ENCODE measurements around the gene NANOS1. TPM values are rescaled to one million over a fixed set of nuclear protein-coding genes. Genes with fewer than 3 reads are reported as not detected.

Gene NANOS1
- polyA plus RNA-seq, 3 donors: 0.04 TPM; not detected in 2

- no peak for TF ChIP-seq CTCF (IDR thresholded peaks at IDR 0.05)
- Histone ChIP-seq H4K20me1 (ENCODE audit: insufficient read depth, low read length) (peaks cover 100% of the 10 kb centered on the region), H3K4me1 (ENCODE audit: control insufficient read depth in 1 of 2, insufficient read depth in 2 of 2, low read length in 2 of 2) (no peaks in the 10 kb centered on the region), H3K27me3 (ENCODE audit: control insufficient read depth in 2 of 2, insufficient read depth in 2 of 2, low read length in 2 of 2) (no peaks in the 10 kb centered on the region), H3K4me2 (replicated peaks; ENCODE audit: extremely low read depth, low read length, poor library complexity, severe bottlenecking) (no peak overlapping the region), H3K9me3 (replicated peaks in 1 of 2; ENCODE audit: control insufficient read depth in 1 of 2, insufficient read depth in 1 of 2, low read length in 2 of 2) (no peaks in the 10 kb centered on the region), H3K4me3 (replicated peaks in 1 of 3; ENCODE audit: low read depth in 2 of 3, low read length in 3 of 3) (no peak overlapping the region), H3K79me2 (ENCODE audit: insufficient read depth, low read length) (peaks cover 86% of the 10 kb centered on the region), H3K36me3 (replicated peaks in 1 of 2; ENCODE audit: control insufficient read depth in 1 of 2, insufficient read depth in 2 of 2, low read length in 2 of 2) (peaks cover 93 to 100% of the 10 kb centered on the region in 2 donors), H3K27ac (ENCODE audit: low read depth in 1 of 2, low read length in 2 of 2) (no peak overlapping the region), H2AFZ (ENCODE audit: insufficient read depth, low read depth, low read length, poor library complexity, severe bottlenecking) (no peak overlapping the region), H3K9ac (ENCODE audit: insufficient read depth, low read length, poor library complexity, severe bottlenecking) (no peak overlapping the region)
- 100% methylated on average over 2 of the region's 4 CpGs for WGBS (ENCODE audit: insufficient coverage)
- intact Hi-C loops (cut with micrococcal nuclease): no loop called here
- Mint-ChIP-seq H3K36me3 (peaks cover 92 to 99% of the 10 kb centered on the region in 2 donors), H3K4me3 (no peak overlapping the region), H3K4me1 (no peaks in the 10 kb centered on the region), H3K27ac (no peak overlapping the region), H3K9me3 (no peaks in the 10 kb centered on the region), H3K27me3 (ENCODE audit: low read depth in 3 of 3) (peaks cover 0 to 5% (median 0%) of the 10 kb centered on the region in 3 donors)
- DNase-seq: no peak
These were observed 11.8 kb downstream of the NANOS1 start for GRCh38 chr10:119041326-119041725.

DNA sequence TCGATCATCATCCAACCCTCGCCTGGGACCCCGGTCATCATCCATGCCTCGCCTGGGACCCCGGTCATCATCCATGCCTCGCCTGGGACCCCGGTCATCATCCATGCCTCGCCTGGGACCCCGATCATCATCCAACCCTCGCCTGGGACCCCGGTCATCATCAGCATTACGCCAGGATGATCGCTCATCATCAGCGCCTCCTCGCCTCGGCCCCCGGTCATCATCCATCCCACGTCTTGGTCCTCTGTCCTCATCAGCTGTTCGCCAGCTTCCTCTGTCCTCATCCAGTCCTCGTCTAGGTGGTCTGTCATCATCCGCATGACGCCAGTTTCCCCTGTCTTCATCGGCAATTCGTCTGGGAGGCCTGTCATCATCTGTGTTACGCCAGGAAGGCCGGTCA, 12.7 kb downstream of the NANOS1 start:
- Histone ChIP-seq H3K4me3 (replicated peaks in 1 of 3; ENCODE audit: low read depth in 2 of 3, low read length in 3 of 3) (no peak overlapping the region), H3K27ac (ENCODE audit: low read depth in 1 of 2, low read length in 2 of 2) (no peak overlapping the region), H3K9me3 (replicated peaks in 1 of 2; ENCODE audit: control insufficient read depth in 1 of 2, insufficient read depth in 1 of 2, low read length in 2 of 2) (no peaks in the 10 kb centered on the region), H3K4me2 (replicated peaks; ENCODE audit: extremely low read depth, low read length, poor library complexity, severe bottlenecking) (no peak overlapping the region), H3K27me3 (ENCODE audit: control insufficient read depth in 2 of 2, insufficient read depth in 2 of 2, low read length in 2 of 2) (no peaks in the 10 kb centered on the region), H2AFZ (ENCODE audit: insufficient read depth, low read depth, low read length, poor library complexity, severe bottlenecking) (no peak overlapping the region), H3K9ac (ENCODE audit: insufficient read depth, low read length, poor library complexity, severe bottlenecking) (no peak overlapping the region), H3K79me2 (ENCODE audit: insufficient read depth, low read length) (peaks cover 91% of the 10 kb centered on the region), H3K4me1 (ENCODE audit: control insufficient read depth in 1 of 2, insufficient read depth in 2 of 2, low read length in 2 of 2) (no peaks in the 10 kb centered on the region), H3K36me3 (replicated peaks in 1 of 2; ENCODE audit: control insufficient read depth in 1 of 2, insufficient read depth in 2 of 2, low read length in 2 of 2) (peaks cover 91 to 100% of the 10 kb centered on the region in 2 donors), H4K20me1 (ENCODE audit: insufficient read depth, low read length) (peaks cover 100% of the 10 kb centered on the region)
- Mint-ChIP-seq H3K4me1 (no peaks in the 10 kb centered on the region), H3K27me3 (ENCODE audit: low read depth in 3 of 3) (peaks cover 0 to 5% (median 0%) of the 10 kb centered on the region in 3 donors), H3K27ac (peak overlapping the region in 2 of 7 donors; percentile 23 to 28), H3K4me3 (no peak overlapping the region), H3K9me3 (no peaks in the 10 kb centered on the region), H3K36me3 (peaks cover 94 to 100% of the 10 kb centered on the region in 2 donors)
- DNase-seq: no peak
- intact Hi-C loops (cut with micrococcal nuclease): no loop called here
- no peak for TF ChIP-seq CTCF (IDR thresholded peaks at IDR 0.05)
- WGBS (ENCODE audit: insufficient coverage): 92% methylated on average over 25 of the region's 26 CpGs
